HG02852 (cell line): ENCODE results near the gene AXIN1.

Source experiments
- ATAC-seq: cut with Tn5 transposase; IDR thresholded peaks from one replicate; pipeline ENCODE4 v1.9.1; 2021; ENCODE audit warnings: mild to moderate bottlenecking, moderate library complexity; ENCODE audit not compliant: unreplicated experiment

AXIN1 gene

DNA sequence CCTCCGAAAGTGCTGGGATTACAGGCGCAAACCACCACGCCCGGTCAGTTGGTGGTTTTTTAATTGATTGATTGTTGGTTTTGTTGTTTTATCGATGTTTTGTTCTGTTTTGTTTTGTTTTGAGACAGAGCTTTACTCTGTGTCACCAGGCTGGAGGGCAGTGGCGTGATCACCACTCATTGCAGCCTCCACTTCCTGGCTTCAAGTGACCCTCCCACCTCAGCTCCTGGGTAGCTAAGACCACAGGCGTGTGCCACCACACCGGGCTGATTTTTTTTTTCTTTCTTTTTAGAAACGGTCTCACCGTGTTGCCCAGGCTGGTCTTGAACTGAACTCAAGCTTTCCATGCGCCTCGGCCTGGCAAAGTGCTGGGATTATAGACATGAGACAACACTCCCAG is 105.5 kb downstream of the AXIN1 start:
- no peak for ATAC-seq

DNA sequence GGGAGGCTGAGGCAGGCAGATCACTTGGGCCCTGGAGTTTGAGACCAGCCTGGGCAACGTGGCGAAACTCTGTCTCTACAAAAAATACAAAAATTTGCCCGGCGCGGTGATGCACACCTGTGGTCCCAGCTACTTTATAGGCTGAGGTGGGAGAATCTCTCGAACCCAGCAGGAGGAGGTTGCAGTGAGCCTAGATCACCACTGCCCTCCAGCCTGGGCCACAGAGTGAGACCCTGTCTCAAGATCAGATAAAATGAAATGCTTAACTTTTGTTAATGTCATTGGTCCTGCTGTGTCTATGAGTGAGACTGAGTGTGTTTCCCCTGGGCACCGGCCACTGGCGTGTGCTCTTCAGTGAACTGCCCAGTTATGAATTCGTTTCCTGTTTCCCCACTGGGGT is 107.4 kb downstream of the AXIN1 start:
- ATAC-seq, result no peak

DNA sequence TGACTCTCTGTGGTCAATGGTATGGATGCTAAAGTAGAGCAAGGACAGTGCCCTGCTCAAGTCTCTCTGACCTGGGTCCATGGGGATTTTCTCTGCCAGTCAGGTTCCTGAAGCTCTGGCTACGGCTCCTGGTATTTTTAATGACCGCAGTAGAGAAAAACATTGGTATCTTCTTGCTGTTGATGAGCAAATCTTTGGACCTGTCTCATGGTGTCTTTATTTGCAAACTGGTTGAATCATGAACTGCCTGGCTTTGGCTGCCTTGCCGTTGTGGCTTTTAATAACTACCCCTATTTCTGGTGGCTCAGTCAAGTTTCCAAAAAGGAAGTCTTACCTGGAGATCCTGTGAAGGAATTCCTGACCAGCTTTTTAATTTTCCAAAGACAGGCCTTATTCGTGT is 109.2 kb downstream of the AXIN1 start:
- ATAC-seq, result no peak

DNA sequence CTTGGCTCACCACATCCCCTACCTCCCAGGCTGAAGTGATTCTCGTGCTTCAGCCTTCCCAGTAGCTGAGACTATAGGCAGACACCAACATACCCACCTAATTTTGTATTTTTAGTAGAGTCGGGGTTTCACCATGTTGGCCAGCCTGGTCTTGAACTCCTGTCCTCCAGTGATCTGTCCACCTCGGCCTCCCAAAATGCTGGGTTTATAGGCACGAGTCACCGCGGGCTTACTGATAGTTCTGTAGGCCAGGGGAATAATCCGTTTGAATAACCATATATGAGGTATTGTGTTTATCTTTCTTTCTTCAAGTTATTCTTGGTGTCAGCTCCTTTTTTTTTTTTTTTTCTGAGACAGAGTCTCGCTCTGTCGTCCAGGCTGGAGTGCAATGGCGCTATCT is 110.2 kb downstream of the AXIN1 start:
- ATAC-seq, result no peak

DNA sequence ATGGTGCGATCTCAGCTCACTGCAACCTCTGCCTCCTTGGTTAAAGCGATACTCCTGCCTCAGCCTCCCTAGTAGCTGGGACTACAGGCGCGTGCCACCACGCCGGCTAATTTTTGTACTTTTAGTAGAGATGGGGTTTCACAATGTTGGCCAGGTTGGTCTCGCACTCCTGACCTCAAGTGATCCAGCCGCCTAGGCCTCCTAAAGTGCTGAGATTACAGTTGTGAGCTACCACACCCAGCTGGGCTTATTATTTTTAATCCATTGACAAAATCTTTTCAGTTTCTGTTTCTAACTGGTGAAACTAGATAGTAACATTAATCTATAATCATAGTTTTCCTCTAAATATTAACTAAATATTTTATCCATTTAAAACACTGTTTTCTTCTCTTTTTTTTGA is 112.0 kb downstream of the AXIN1 start:
- ATAC-seq, result no peak

DNA sequence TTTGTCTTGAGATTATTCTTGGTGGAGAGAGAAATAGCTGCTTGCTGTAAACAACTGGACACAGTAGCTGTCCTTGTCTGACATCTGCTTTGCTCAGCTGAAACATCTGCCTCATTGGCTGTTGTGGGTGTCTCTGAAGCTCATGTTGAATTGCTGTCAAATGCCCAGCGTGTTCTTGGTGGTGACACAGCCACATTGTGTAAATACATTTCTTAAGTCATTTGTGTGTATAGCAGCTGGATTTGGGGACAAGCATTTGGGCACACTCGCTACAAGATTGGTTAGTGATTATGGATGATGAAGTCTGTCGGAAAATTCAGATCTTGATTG is 112.6 kb downstream of the AXIN1 start:
- ATAC-seq, result no peak
